ENCODE results near the gene WBP2. TPM values are rescaled to one million over a fixed set of nuclear protein-coding genes. Genes with fewer than 3 reads are reported as not detected.
"Not testable (repeated sequence)": the region's sequence is repeated elsewhere in the genome, so short reads cannot be mapped to it uniquely, and the experiment has no call there.

The WBP2 gene
- total RNA-seq, 2 experiments from 2014 or later, result 71.3 to 79.1 TPM

DNA sequence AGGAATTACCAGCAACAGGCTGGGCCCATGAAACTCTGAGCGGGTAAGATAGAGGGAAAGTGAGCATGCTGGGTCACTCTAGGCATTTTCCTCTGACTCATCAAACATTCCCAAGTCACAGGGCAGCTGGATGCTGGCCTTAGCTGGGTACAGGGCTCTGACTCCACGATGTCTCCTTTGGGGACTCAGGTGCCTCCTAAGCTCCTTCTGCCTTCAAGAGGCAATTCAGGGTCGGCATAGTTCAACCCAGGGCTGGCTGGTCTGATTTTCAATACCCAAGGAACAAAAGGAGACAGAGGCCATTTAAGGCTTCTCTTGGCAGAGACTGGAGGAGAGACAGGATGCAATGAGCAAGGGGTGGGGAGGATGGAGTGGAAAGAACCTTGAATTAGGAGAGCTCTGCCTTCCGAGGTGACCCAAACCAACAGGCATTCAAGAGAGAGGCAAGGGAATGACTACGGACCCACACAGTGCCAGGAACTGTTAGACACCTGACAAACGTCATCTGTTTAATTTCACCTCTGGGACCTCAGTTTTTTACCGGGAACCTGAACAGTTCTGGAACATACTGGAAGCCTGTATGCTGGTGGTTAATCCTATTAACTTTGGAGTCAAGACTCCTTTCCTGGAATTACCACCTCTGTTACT lies 910 bp downstream of the WBP2 start:
- Mint-ChIP-seq H3K4me3 (no peak overlapping the region), H3K9me3 (ENCODE audit: low read depth) (no peaks in the 10 kb centered on the region), H3K36me3 (peaks cover 10% of the 10 kb centered on the region), H3K4me1 (peaks cover 36% of the 10 kb centered on the region), H3K27me3 (no peaks in the 10 kb centered on the region), H3K27ac (no peak overlapping the region)
- CTCF ChIA-PET, result interaction anchor here (1.0 to 12.8 kb wide), 15 partner anchors 10 to 107 kb away, joined by 3 to 175 read pairs (median 9); partner anchors contain the start of genes MRPL38, TRIM47, TRIM65 and UNC13D
- DNase-seq (no peak), ATAC-seq (no peak)

DNA sequence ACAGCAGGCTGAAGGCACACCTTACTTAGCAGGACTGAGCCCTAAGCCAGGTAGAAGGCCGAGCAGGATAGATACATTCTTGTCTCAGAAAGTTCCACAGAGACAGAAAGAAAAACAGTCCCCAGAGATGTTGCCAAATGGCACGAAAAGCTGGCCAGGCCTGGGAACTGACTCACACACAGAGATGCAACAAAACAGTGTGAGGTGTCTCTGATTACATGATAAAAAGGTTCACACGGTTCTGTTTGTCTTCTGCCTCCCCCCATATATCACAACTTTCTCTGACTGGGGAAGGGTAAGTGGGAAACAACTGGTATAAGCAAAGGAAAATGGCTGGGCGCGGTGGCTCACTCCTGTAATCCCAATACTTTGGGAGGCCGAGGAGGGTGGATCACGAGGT lies 1.7 kb downstream of the WBP2 start:
- Mint-ChIP-seq H3K4me3 (no peak overlapping the region), H3K27me3 (no peaks in the 10 kb centered on the region), H3K4me1 (peaks cover 33% of the 10 kb centered on the region), H3K36me3 (peaks cover 12% of the 10 kb centered on the region), H3K27ac (peak overlapping the region; percentile 40), H3K9me3 (ENCODE audit: low read depth) (no peaks in the 10 kb centered on the region)
- ATAC-seq (no peak), DNase-seq (no peak)
- CTCF ChIA-PET, result interaction anchor here (2.8 to 12.8 kb wide), 6 partner anchors 9 to 103 kb away, joined by 9 to 175 read pairs (median 23); partner anchors contain the start of genes TRIM47, TRIM65 and UNC13D

DNA sequence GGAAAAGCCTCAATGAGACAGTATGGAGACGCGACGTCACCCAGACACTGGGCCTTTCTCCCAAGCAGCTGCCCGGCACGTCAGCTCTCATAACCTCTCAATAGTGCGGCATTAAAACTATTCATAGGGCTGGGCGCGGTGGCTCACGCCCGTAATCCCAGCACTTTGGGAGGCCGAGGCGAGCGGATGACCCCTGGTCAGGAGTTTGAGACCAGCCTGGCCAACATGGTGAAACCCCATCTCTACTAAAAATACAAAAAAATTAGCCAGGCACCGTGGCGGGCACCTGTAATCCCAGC lies 3.5 kb downstream of the WBP2 start:
- peaks cover 29% of the 10 kb centered on the region for H3K4me1 Mint-ChIP-seq
- not testable (repeated sequence) for DNase-seq; H3K9me3 Mint-ChIP-seq (ENCODE audit: low read depth); H3K27ac Mint-ChIP-seq; H3K4me3 Mint-ChIP-seq; H3K27me3 Mint-ChIP-seq; ATAC-seq
- CTCF ChIA-PET, result interaction anchor here (1.0 to 1.3 kb wide), 5 partner anchors 8 to 103 kb away, joined by 3 read pairs; no protein-coding TSS in a partner anchor
- H3K36me3 Mint-ChIP-seq, result peaks cover 20% of the 10 kb centered on the region

DNA sequence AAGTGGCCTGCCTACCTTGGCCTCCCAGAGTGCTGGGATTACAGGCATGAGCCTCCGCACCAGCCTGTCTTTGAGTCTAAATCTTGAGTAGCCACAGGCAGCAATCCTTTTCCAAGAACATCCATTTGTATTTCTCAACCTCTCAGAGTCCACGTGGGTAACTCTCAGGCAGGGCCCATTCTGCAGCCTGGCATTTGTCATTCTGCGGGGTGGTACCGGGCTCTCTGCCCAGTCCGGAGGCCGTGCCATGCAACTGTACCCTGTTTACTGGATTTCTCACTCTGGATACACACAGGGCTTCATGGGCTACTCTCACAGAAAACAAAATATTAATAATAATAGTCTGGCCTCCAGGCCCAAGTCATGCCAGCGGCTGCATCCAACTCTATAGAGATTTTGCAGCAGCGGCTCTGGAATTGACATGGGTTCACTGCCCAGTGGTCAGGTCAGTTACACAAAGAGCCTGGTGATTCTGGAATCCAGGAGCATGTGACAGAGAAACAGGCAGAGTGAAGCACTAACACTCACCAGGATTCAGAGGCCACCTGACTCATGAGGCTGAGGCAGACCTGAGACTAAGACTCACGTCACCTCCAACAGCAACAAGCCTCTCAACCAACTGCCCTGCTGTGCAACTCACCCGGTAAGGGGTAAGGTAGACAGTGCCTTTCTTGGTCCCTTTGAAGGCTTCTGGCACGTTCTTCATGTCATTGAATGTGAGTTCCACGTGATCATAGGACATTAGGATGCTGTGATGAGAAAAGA lies 4.0 kb downstream of the WBP2 start:
- no peak overlapping the region for H3K4me3 Mint-ChIP-seq
- no peaks in the 10 kb centered on the region for H3K9me3 Mint-ChIP-seq (ENCODE audit: low read depth)
- DNase-seq (no peak), ATAC-seq (no peak)
- no peak overlapping the region for H3K27ac Mint-ChIP-seq
- CTCF ChIA-PET, result interaction anchor here (1.0 to 4.2 kb wide), 7 partner anchors 10 to 98 kb away, joined by 3 to 39 read pairs (median 4); partner anchors contain the start of gene GALK1
- H3K27me3 Mint-ChIP-seq, result no peaks in the 10 kb centered on the region
- peaks cover 22% of the 10 kb centered on the region for H3K36me3 Mint-ChIP-seq
- H3K4me1 Mint-ChIP-seq, result peaks cover 24% of the 10 kb centered on the region

DNA sequence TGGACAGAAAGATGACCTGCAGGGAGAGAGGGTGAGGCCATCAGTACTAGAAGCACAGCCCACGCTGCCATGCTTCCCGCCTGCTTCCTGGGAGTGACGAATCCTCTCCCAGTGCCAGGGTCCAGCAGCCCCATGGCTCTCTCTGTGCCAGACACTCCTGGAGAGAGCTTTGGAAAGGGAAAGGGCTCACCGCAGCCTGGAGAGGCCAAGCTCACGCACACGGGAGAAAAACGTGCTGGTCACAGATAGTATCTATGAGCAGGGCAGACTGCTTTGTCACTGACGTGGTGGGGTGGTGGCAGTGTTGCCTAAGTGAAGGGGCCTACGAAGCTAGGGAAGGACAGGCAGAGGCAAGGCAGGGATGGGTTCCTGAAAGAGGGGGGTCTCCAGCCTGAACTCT lies 5.4 kb downstream of the WBP2 start:
- H3K36me3 Mint-ChIP-seq, result peaks cover 24% of the 10 kb centered on the region
- ATAC-seq (no peak), DNase-seq (no peak)
- no peaks in the 10 kb centered on the region for H3K9me3 Mint-ChIP-seq (ENCODE audit: low read depth)
- no peaks in the 10 kb centered on the region for H3K27me3 Mint-ChIP-seq
- CTCF ChIA-PET, result interaction anchor here (0.9 to 4.2 kb wide), 14 partner anchors 8 to 102 kb away, joined by 3 to 39 read pairs (median 4); partner anchors contain the start of genes GALK1 and TRIM47
- H3K27ac Mint-ChIP-seq, result no peak overlapping the region
- no peak overlapping the region for H3K4me3 Mint-ChIP-seq
- peaks cover 31% of the 10 kb centered on the region for H3K4me1 Mint-ChIP-seq

DNA sequence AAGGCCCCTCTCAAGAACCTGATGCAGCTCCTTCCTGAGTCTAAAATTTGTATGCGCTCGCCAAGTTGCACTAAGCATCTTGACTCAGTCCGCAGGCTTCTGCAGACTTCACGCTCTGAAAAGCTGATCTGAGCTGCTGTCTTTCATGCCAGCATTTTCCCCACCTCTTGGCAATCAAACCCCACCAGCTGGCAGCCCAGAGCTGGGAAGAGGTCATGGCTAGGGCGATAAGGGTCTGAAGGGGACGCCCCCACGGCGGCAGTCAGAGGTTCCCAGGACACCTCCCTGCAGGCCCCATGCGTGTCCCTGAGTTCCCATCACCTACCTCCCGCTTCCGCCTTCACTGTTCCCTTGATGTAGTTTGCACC lies 5.9 kb downstream of the WBP2 start:
- Mint-ChIP-seq H3K36me3 (peaks cover 24% of the 10 kb centered on the region), H3K9me3 (ENCODE audit: low read depth) (no peaks in the 10 kb centered on the region), H3K27ac (no peak overlapping the region), H3K4me1 (peaks cover 28% of the 10 kb centered on the region), H3K27me3 (no peaks in the 10 kb centered on the region), H3K4me3 (no peak overlapping the region)
- no peak for ATAC-seq
- DNase-seq, result no peak
- CTCF ChIA-PET, result interaction anchor here (1.0 to 4.2 kb wide), 14 partner anchors 9 to 95 kb away, joined by 3 to 39 read pairs (median 8); partner anchors contain the start of genes GALK1 and TRIM65

DNA sequence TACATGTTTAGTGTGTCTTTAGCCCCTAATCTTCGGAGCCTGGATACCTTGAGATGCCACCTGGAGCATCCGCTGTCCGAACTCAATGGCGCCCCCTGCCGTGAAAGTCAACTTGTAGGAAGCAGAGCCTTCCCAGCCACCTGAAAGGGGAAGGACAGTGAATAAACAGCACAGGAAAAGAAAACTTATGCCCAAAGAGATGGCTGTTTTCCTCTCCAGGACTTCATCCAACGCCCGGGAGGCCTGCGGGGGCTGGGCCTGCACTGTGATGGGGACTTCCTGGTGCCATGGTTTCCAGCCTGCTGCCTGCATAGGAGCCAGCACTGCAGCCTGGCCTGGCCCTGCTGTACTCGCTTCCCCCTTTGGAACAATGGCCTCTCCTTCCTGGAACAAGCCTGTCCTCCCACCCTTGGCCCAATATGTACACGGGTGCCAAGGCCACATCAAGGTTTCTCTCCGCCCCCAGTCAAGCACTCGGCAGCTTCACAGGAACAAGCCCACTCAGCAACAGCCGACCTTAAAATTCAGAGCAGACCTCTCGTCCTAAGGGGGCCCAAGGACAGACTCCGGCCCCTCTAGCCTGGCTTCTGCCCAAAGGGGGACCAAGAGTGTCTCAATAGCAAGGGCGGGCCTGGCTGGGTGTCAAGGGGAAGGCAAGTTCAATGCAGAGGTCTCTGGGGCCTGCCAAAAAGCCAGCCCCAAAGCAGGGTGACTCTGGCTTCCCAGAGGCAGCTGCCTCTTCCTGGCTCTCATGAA lies 6.4 kb downstream of the WBP2 start:
- H3K27me3 Mint-ChIP-seq, result no peaks in the 10 kb centered on the region
- H3K4me3 Mint-ChIP-seq, result no peak overlapping the region
- H3K9me3 Mint-ChIP-seq (ENCODE audit: low read depth), result no peaks in the 10 kb centered on the region
- peak overlapping the region; percentile 68 for H3K27ac Mint-ChIP-seq
- ATAC-seq (peak; percentile 13), DNase-seq (peak; percentile 87)
- CTCF ChIA-PET, result interaction anchor here (0.8 to 4.2 kb wide), 28 partner anchors 9 to 95 kb away, joined by 3 to 39 read pairs (median 4); partner anchors contain the start of genes GALK1 and TRIM65
- peaks cover 24% of the 10 kb centered on the region for H3K36me3 Mint-ChIP-seq
- peaks cover 27% of the 10 kb centered on the region for H3K4me1 Mint-ChIP-seq

DNA sequence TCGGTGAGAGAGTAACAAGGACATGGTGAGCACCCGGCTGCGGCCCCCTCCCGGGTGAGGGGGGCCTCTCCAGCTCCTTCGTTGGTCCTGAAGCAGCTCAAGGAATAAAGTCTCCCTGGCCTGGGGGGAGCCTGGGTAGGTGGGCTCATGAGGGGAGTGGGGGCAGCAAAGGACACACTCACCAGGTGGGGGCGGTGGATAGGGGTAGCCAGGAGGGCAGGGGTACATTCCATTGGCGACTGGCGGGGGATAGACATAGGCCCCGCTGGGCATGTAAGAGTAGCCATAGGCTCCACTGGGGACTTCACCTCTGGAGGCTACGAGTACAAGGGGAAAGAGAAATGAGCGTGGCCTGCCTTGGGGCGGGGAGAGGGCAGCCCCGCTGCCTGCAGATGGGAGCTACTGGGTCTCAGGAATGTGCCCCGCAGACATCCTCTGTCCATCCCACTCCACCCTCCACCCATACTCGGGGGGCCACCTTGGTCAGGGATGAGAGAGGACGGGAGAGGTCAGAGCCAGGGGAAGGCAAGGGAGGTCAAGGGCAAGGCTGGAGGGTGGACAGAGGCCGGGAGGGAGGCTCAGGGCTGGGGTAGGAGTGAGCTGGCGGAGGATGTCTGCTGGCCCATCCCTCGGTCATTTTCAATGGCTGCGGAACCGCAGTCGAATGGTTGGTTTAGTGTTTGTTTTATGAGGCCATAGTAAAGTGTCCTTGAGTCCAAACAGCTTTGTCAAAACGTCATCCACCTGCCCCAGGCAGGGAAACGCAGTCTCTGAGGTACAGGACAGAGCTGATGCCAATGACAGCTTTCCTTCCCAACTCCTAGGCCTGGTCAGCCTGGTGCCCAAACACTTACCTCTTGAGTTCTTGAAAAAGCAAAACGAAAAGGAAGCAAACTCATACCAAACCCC lies 7.3 kb downstream of the WBP2 start:
- Mint-ChIP-seq H3K4me3 (no peak overlapping the region), H3K27ac (peak overlapping the region; percentile 68), H3K36me3 (peaks cover 26% of the 10 kb centered on the region), H3K4me1 (peaks cover 22% of the 10 kb centered on the region), H3K27me3 (no peaks in the 10 kb centered on the region), H3K9me3 (ENCODE audit: low read depth) (no peaks in the 10 kb centered on the region)
- CTCF ChIA-PET, result interaction anchor here (0.6 to 4.2 kb wide), 25 partner anchors 8 to 94 kb away, joined by 3 to 39 read pairs (median 4); partner anchors contain the start of genes GALK1, TRIM47, TRIM65 and WBP2
- ATAC-seq, result no peak
- DNase-seq, result no peak

DNA sequence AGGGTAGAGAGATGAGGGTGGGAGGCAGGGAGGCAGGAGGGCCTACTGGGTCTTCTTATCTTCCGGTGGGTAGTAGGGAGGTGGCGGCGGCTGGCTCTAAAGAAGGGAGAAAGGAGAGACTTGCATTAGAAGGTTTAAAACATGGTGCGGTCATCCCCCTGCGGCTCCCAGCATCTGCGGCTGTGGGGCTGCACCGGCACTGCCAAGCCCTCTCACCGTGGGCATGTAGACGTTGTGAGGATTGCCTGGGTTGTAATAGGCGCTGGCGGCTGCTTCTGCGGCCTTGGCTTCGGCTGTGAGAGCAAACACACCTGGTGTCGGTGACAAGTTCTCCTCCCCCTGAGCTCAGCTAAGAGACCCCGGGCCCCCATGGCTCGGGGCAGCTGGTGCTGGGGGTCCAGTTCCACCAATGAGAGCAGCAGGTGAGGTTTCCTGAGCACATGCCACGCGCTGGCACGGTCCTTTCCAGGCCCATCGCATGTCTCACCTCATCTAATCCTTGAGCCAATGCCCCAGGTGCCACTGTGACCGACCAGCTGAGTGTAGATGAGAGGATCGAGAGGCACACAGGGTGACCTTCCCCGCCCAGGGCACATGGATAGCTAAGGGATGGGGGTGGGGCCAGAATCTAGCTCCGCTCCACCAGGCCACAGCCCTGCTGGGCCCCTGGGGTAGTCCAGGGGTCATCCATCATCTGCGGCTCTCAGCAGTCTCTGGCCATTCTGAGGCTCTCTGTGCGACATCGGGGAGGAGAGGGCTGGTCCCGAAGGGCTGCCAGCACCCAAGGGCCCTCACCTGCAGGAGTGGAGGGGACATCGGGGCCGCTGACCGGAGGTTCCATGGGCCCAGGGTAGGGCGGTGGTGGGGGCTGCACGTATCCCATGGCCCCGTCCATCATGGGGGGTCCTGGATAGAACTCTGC lies 8.2 kb downstream of the WBP2 start:
- H3K4me1 Mint-ChIP-seq, result peaks cover 25% of the 10 kb centered on the region
- DNase-seq, result no peak
- no peak for ATAC-seq
- H3K27ac Mint-ChIP-seq, result no peak overlapping the region
- H3K27me3 Mint-ChIP-seq, result no peaks in the 10 kb centered on the region
- H3K9me3 Mint-ChIP-seq (ENCODE audit: low read depth), result no peaks in the 10 kb centered on the region
- CTCF ChIA-PET, result interaction anchor here (0.9 to 4.2 kb wide), 10 partner anchors 9 to 93 kb away, joined by 3 to 39 read pairs (median 9); partner anchors contain the start of genes GALK1, TRIM65 and WBP2
- peaks cover 29% of the 10 kb centered on the region for H3K36me3 Mint-ChIP-seq
- no peak overlapping the region for H3K4me3 Mint-ChIP-seq

DNA sequence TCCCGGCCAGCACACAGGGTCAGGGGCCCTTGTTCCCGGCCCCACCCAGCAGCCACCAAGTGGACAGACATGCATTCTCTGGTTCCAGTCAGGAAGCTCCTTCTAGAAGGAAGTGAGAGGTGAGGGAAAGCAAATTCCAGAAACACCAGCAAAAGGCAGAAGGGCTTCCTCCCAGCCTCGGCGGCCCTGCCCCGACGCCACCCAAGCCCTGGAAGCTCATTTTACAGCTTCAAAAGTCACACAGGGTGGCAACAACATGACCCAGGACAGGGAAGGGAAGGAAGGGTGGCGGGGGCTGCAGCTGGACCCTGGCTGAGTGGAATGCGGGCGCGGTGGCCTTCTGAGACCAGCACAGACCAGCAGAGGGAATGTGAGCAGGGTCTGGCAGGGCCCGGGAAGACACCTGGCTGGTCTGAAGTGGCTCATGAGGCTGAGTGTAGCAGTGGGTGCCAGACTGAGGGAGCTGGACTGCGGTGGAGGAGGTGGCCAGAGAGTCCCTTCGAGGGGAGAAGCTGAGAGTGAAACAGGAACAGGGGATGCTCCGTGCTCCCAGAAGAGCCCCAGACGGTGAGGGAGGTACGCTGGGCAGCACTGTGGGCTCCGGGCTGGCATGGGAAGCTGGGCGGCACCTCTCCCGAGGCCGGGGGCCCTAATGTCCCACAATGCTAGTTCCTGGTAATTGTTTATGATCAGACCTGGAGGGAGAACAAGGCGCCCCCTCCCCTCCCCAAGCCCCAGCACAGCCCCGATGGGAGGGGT lies 9.0 kb downstream of the WBP2 start:
- CTCF ChIA-PET, result interaction anchor here (0.9 to 4.2 kb wide), 10 partner anchors 9 to 95 kb away, joined by 3 to 49 read pairs (median 8); partner anchors contain the start of genes GALK1, TRIM65 and WBP2

More for the DNA sequence above, 9.0 kb downstream of the WBP2 start:
- no peak for ATAC-seq
- no peaks in the 10 kb centered on the region for H3K27me3 Mint-ChIP-seq
- H3K4me1 Mint-ChIP-seq, result peaks cover 25% of the 10 kb centered on the region
- no peak overlapping the region for H3K4me3 Mint-ChIP-seq
- peaks cover 24% of the 10 kb centered on the region for H3K36me3 Mint-ChIP-seq
- no peak for DNase-seq
- peak overlapping the region; percentile 39 for H3K27ac Mint-ChIP-seq
- no peaks in the 10 kb centered on the region for H3K9me3 Mint-ChIP-seq (ENCODE audit: low read depth)
